BJ (cell line): ENCODE measurements around the gene TMEM267. TPM values are rescaled to one million over a fixed set of nuclear protein-coding genes. Genes with fewer than 3 reads are reported as not detected.
A peak's percentile ranks its signal among the peaks of the same experiment; 100 is the strongest.
"Not testable (repeated sequence)": the region's sequence is repeated elsewhere in the genome, so short reads cannot be mapped to it uniquely, and the experiment has no call there.

Experiments
- CTCF ChIA-PET: fragments of 350-600 bp; formaldehyde crosslinking; extraction: SDS; loops from one replicate; lab custom pipeline; 2021; ENCODE audit warnings: antibody characterized with exemption, inconsistent platforms; lab: Yijun Ruan, JAX
- POLR2A ChIA-PET: fragments of 300-600 bp; sonication (Branson Sonifier 250); formaldehyde crosslinking; extraction: SDS; loops from one replicate; lab custom pipeline; 2021; ENCODE audit warnings: antibody characterized with exemption; lab: Charles Lee
- DNase-seq: peaks from one replicate; pipeline ENCODE4 v3.0.0-alpha.2; 2011; ENCODE audit warnings: low read depth
- H3K27me3 ChIP-seq: 2 replicates; pipeline ENCODE4 v1.6.0; 2011; ENCODE audit warnings: low read length; ENCODE audit not compliant: control insufficient read depth, insufficient read depth
- H3K36me3 ChIP-seq: 2 replicates; pipeline ENCODE4 v1.5.1; 2011; ENCODE audit warnings: low read length; ENCODE audit not compliant: control insufficient read depth, insufficient read depth
- H3K4me3 ChIP-seq: 2 replicates; pipeline ENCODE4 v1.5.1; 2011; ENCODE audit warnings: low read depth, mild to moderate bottlenecking, control low read depth, low read length
- CTCF ChIP-seq: IDR thresholded peaks from 2 replicates; pipeline ENCODE4 v1.5.1; 2011; ENCODE audit warnings: low read depth, mild to moderate bottlenecking, control low read depth, inconsistent platforms, low read length, moderate library complexity; ENCODE audit not compliant: insufficient read depth
- polyA plus RNA-seq: library from polyadenylated mRNA; depleted of rRNA; stranded (reverse); fragments of >200 nt; gene quantifications from 2 replicates; pipeline ENCODE4 v1.2.3, GENCODE V29; 2011

The TMEM267 gene
- polyA plus RNA-seq, 1 experiment, result 11.4 TPM

- POLR2A ChIA-PET, result interaction anchor here (0.6 to 1.5 kb wide), 2 partner anchors 31 to 492 kb away, joined by 7 to 20 read pairs; partner anchors contain the start of gene C5orf34
- peak; percentile 81 for TF ChIP-seq CTCF
- H3K27me3 ChIP-seq, result no peaks in the 10 kb centered on the region
- CTCF ChIA-PET, result interaction anchor here (0.7 to 3.2 kb wide), 28 partner anchors 8 to 1108 kb away, joined by 3 to 21 read pairs (median 3); partner anchors contain the start of genes CCL28 and ZNF131
- H3K36me3 ChIP-seq, result no peaks in the 10 kb centered on the region
- DNase-seq, result peak; percentile 43
- peak overlapping the region; percentile 94 for H3K4me3 ChIP-seq
These were observed 613 bp upstream of the TMEM267 start for GRCh38 chr5:43484106-43484849.

GRCh38 chr5:43482490-43483297, 971 bp downstream of the TMEM267 start:
- Histone ChIP-seq H3K4me3 (peak overlapping the region; percentile 94), H3K36me3 (no peaks in the 10 kb centered on the region), H3K27me3 (no peaks in the 10 kb centered on the region)
- no peak for TF ChIP-seq CTCF
- CTCF ChIA-PET, result no interaction called here
- POLR2A ChIA-PET, result interaction anchor here (0.6 kb wide), 1 partner anchor 21 kb away, joined by 6 read pairs; no protein-coding TSS in a partner anchor
- peak; percentile 39 for DNase-seq

GRCh38 chr5:43469671-43470391, 13.8 kb downstream of the TMEM267 start:
- POLR2A ChIA-PET, result no interaction called here
- no peaks in the 10 kb centered on the region for H3K27me3 ChIP-seq
- H3K36me3 ChIP-seq, result no peaks in the 10 kb centered on the region
- no peak for TF ChIP-seq CTCF
- no peak overlapping the region for H3K4me3 ChIP-seq
- CTCF ChIA-PET, result interaction anchor here (1.2 kb wide), 1 partner anchor 14 kb away, joined by 3 read pairs; the partner anchor contains the start of gene TMEM267
- DNase-seq, result no peak

GRCh38 chr5:43467100-43467499, 16.6 kb downstream of the TMEM267 start:
- ChIA-PET CTCF (no interaction called here), POLR2A (no interaction called here)
- H3K36me3 ChIP-seq, result no peaks in the 10 kb centered on the region
- no peak for TF ChIP-seq CTCF
- DNase-seq, result no peak
- H3K27me3 ChIP-seq, result no peaks in the 10 kb centered on the region
- H3K4me3 ChIP-seq, result no peak overlapping the region

- H3K4me3 ChIP-seq, CTCF ChIA-PET, DNase-seq, H3K36me3 ChIP-seq, POLR2A ChIA-PET, H3K27me3 ChIP-seq: not testable (repeated sequence)
These were observed 18.2 kb downstream of the TMEM267 start for GRCh38 chr5:43465455-43465854.
